GM13976 (cell line): ENCODE measurements around the gene APMAP.

Experiments used
- DNase-seq: peaks from one replicate; pipeline ENCODE4 v3.0.0; 2012; ENCODE audit warnings: low spot score
- CTCF ChIP-seq: IDR thresholded peaks from 2 replicates; pipeline ENCODE4 v1.5.1; 2012; ENCODE audit warnings: borderline replicate concordance, mild to moderate bottlenecking; ENCODE audit not compliant: insufficient read depth; ENCODE audit errors: extremely low read depth, missing control alignments, control extremely low read depth
- in situ Hi-C: fragments of 300-500 bp; cut with MboI; formaldehyde crosslinking; loops from one replicate; pipeline ENCODE4 v1.12.0; 2022; ENCODE audit warnings: low sequenced_read_pairs, mixed read lengths, inconsistent platforms; ENCODE audit not compliant: unreplicated experiment

APMAP gene

GRCh38 chr20:24918579-24919566 is 73.7 kb downstream of the APMAP start:
- no peak for TF ChIP-seq CTCF
- no peak for DNase-seq
- in situ Hi-C loops = loop anchor here (25.0 kb wide), 1 partner anchor 132 kb away; no protein-coding TSS in a partner anchor

- peak; percentile 89 for DNase-seq
- peak; percentile 91 for TF ChIP-seq CTCF
- in situ Hi-C loops = loop anchor here (25.0 kb wide), 1 partner anchor 131 kb away; no protein-coding TSS in a partner anchor
Observed at GRCh38 chr20:24917797-24918578, 74.6 kb downstream of the APMAP start.

GRCh38 chr20:24917056-24917455 is 75.5 kb downstream of the APMAP start:
- in situ Hi-C loops = loop anchor here (25.0 kb wide), 1 partner anchor 130 kb away; no protein-coding TSS in a partner anchor
- TF ChIP-seq CTCF = no peak
- DNase-seq = peak; percentile 17

- TF ChIP-seq CTCF = no peak
- peak; percentile 21 for DNase-seq
- in situ Hi-C loops = loop anchor here (25.0 kb wide), 1 partner anchor 129 kb away; no protein-coding TSS in a partner anchor
Observed at GRCh38 chr20:24916412-24916811, 76.1 kb downstream of the APMAP start.

- DNase-seq = peak; percentile 15
- TF ChIP-seq CTCF = no peak
- in situ Hi-C loops = loop anchor here (25.0 kb wide), 1 partner anchor 129 kb away; no protein-coding TSS in a partner anchor
Observed at GRCh38 chr20:24915892-24916291, 76.7 kb downstream of the APMAP start.

GRCh38 chr20:24915440-24915839 is 77.1 kb downstream of the APMAP start:
- TF ChIP-seq CTCF = no peak
- DNase-seq = peak; percentile 28
- in situ Hi-C loops = loop anchor here (25.0 kb wide), 1 partner anchor 128 kb away; no protein-coding TSS in a partner anchor
